GM21786 (cell line): ENCODE data around the gene FAM53C.
"Not testable (repeated sequence)": the region's sequence is repeated elsewhere in the genome, so short reads cannot be mapped to it uniquely, and the experiment has no call there.

ENCODE experiments used
- ATAC-seq: cut with Tn5 transposase; IDR thresholded peaks from one replicate; pipeline ENCODE4 v1.9.1; 2021; ENCODE audit not compliant: unreplicated experiment

FAM53C gene

DNA sequence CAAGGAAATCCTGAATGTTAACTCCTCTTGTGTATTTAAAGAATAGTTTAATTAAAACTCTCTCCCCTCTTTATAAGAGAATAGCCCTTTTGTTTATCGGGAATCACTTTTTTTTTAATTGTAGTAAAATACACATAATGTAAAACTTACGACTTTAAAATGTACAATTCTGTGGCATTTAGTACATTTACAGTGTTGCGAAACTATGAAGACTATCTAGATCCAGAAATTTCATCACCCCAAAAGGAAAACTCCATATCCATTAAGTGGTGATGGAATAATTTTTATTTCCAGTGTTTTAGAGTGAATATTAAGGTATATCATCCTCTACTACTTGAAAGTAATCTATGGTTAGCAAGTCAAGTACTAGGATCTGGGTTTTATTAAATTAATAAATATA, 51.3 kb downstream of the FAM53C start:
- no peak for ATAC-seq

DNA sequence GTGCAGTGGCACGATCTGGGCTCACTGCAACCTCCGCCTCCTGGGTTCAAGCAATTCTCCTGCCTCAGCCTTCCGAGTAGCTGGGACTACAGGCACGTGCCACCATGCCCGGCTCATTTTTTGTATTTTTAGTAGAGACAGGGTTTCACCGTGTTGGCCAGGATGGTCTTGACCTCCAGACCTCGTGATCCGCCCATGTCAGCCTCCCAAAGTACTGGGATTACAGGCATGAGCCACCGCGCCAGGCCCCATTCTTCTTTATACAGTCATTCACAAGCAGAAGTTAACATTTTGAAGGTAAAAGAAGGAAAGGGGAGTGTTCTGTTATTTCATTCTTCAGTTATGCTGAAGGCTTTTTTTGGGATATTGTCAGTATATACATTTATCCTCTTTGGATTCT, 51.8 kb downstream of the FAM53C start:
- ATAC-seq: not testable (repeated sequence)

DNA sequence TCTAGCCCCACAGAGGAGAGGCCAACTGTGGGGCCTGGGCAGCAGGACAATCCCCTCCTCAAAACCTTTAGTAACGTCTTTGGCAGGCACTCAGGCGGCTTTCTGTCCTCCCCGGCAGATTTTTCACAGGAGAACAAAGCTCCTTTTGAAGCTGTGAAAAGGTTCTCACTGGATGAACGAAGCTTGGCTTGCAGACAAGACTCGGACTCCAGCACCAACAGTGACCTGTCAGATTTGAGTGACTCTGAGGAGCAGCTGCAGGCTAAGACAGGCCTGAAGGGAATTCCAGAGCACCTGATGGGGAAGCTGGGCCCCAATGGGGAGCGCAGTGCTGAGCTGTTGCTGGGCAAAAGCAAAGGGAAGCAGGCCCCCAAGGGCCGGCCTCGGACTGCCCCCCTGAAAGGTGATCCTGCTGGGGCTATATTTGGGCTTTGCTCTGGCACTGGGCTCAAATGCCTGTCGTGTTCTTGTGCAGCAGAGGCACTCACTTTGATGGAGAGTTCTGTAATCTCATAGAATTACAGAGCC, 53.9 kb downstream of the FAM53C start:
- no peak for ATAC-seq
